ENCODE data around the gene RASGRF2.

DNA sequence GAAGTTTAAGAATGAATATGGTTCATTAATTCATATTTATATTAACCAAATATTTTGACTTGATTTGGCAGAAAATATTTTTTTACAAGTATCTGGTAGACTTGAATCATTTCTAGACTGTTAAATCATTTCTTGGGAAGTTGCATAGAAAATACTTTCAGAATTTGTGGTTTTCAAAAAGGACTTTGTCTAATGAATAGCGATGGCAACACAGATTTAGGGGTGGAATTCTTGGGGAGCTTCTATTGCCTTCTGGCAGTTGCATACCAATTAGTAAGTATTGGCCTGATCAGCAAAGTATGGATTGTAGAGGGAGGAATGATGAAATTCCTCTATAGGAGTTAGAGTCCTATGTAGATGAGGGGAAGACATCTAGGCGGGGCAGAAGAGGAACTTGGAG, 204.3 kb downstream of the RASGRF2 start:
- TF ChIP-seq, protein P1, sequence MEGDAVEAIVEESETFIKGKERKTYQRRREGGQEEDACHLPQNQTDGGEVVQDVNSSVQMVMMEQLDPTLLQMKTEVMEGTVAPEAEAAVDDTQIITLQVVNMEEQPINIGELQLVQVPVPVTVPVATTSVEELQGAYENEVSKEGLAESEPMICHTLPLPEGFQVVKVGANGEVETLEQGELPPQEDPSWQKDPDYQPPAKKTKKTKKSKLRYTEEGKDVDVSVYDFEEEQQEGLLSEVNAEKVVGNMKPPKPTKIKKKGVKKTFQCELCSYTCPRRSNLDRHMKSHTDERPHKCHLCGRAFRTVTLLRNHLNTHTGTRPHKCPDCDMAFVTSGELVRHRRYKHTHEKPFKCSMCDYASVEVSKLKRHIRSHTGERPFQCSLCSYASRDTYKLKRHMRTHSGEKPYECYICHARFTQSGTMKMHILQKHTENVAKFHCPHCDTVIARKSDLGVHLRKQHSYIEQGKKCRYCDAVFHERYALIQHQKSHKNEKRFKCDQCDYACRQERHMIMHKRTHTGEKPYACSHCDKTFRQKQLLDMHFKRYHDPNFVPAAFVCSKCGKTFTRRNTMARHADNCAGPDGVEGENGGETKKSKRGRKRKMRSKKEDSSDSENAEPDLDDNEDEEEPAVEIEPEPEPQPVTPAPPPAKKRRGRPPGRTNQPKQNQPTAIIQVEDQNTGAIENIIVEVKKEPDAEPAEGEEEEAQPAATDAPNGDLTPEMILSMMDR (IDR thresholded peaks at IDR 0.05; ENCODE audit: insufficient read depth, low read length), result no peak
- no peak for TF ChIP-seq POLR2AphosphoS5 (IDR thresholded peaks at IDR 0.05; ENCODE audit: low read depth)
- TF ChIP-seq GABPA (IDR thresholded peaks at IDR 0.05; ENCODE audit: low read depth), result no peak
- TF ChIP-seq, protein P2, sequence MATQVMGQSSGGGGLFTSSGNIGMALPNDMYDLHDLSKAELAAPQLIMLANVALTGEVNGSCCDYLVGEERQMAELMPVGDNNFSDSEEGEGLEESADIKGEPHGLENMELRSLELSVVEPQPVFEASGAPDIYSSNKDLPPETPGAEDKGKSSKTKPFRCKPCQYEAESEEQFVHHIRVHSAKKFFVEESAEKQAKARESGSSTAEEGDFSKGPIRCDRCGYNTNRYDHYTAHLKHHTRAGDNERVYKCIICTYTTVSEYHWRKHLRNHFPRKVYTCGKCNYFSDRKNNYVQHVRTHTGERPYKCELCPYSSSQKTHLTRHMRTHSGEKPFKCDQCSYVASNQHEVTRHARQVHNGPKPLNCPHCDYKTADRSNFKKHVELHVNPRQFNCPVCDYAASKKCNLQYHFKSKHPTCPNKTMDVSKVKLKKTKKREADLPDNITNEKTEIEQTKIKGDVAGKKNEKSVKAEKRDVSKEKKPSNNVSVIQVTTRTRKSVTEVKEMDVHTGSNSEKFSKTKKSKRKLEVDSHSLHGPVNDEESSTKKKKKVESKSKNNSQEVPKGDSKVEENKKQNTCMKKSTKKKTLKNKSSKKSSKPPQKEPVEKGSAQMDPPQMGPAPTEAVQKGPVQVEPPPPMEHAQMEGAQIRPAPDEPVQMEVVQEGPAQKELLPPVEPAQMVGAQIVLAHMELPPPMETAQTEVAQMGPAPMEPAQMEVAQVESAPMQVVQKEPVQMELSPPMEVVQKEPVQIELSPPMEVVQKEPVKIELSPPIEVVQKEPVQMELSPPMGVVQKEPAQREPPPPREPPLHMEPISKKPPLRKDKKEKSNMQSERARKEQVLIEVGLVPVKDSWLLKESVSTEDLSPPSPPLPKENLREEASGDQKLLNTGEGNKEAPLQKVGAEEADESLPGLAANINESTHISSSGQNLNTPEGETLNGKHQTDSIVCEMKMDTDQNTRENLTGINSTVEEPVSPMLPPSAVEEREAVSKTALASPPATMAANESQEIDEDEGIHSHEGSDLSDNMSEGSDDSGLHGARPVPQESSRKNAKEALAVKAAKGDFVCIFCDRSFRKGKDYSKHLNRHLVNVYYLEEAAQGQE (IDR thresholded peaks at IDR 0.05; ENCODE audit: insufficient replicate concordance, low read depth), result no peak
- TF ChIP-seq SPI1 (IDR thresholded peaks at IDR 0.05; ENCODE audit: borderline replicate concordance, low read depth), result no peak
